Keratinocyte (primary cell): Measurements from ENCODE around the gene SLC7A11. TPM values are rescaled to one million over a fixed set of nuclear protein-coding genes. Genes with fewer than 3 reads are reported as not detected.

Experiments
- DNase-seq: peaks from one replicate; pipeline ENCODE4 v3.0.0-alpha.2; 2011; ENCODE audit warnings: low read depth, missing footprints, low spot score
- FAIRE-seq: peaks from 2 replicates; lab custom pipeline; 2011; peaks lifted over from hg19 to GRCh38; lab: Jason Lieb, UNC
- H2AFZ ChIP-seq: 2 replicates; pipeline ENCODE4 v1.6.0; 2012; ENCODE audit warnings: low read length, control low read depth, inconsistent platforms; ENCODE audit not compliant: control insufficient read depth
- H3K27ac ChIP-seq: 2 replicates; pipeline ENCODE4 v1.5.1; 2011; ENCODE audit warnings: low read length; ENCODE audit not compliant: control insufficient read depth, insufficient read depth
- H3K27me3 ChIP-seq: 3 replicates; pipeline ENCODE4 v1.6.0; 2011; ENCODE audit warnings: low read length; ENCODE audit not compliant: control insufficient read depth, insufficient read depth; ENCODE audit errors: extremely low read depth
- H3K36me3 ChIP-seq, 2 experiments: 2 replicates in 1 of 2; 3 replicates in 1 of 2; pipeline ENCODE4 v1.5.1; 2011; ENCODE audit warnings: low read length in 2 of 2, mild to moderate bottlenecking in 1 of 2; ENCODE audit not compliant: control insufficient read depth in 2 of 2, insufficient read depth in 2 of 2; ENCODE audit errors: extremely low read depth in 1 of 2
- H3K4me1 ChIP-seq: 3 replicates; pipeline ENCODE4 v1.5.1; 2011; ENCODE audit warnings: low read length; ENCODE audit not compliant: control insufficient read depth, insufficient read depth; ENCODE audit errors: extremely low read depth
- H3K4me2 ChIP-seq: 3 replicates; pipeline ENCODE4 v1.6.0; 2011; ENCODE audit warnings: low read depth, low read length; ENCODE audit not compliant: control insufficient read depth, insufficient read depth; ENCODE audit errors: extremely low read depth
- H3K4me3 ChIP-seq, 3 experiments: fragments of 200-600 bp in 1 of 3; sonication (generic) in 1 of 3; 2 replicates in 2 of 3; 3 replicates in 1 of 3; pipeline ENCODE4 v1.5.1; 2011 to 2016; ENCODE audit warnings: low read length in 3 of 3, mild to moderate bottlenecking in 3 of 3, control low read depth in 2 of 3, inconsistent platforms in 1 of 3, low read depth in 1 of 3, mixed read lengths in 1 of 3, mixed run types in 1 of 3, moderate library complexity in 1 of 3; ENCODE audit not compliant: control insufficient read depth in 2 of 3, insufficient read depth in 2 of 3; ENCODE audit errors: extremely low read depth in 1 of 3
- H3K79me2 ChIP-seq: 2 replicates; pipeline ENCODE4 v1.6.0; 2012; ENCODE audit warnings: low read length; ENCODE audit not compliant: control insufficient read depth, insufficient read depth
- H3K9ac ChIP-seq: 3 replicates; pipeline ENCODE4 v1.6.0; 2011; ENCODE audit warnings: low read length; ENCODE audit not compliant: control insufficient read depth, insufficient read depth; ENCODE audit errors: extremely low read depth
- H3K9me1 ChIP-seq: 3 replicates; pipeline ENCODE4 v1.6.0; 2011; ENCODE audit warnings: low read length; ENCODE audit not compliant: control insufficient read depth, insufficient read depth; ENCODE audit errors: extremely low read depth
- H3K9me3 ChIP-seq: 2 replicates; pipeline ENCODE4 v1.5.1; 2012; ENCODE audit warnings: low read depth, low read length; ENCODE audit not compliant: control insufficient read depth
- H4K20me1 ChIP-seq: 3 replicates; pipeline ENCODE4 v1.6.0; 2011; ENCODE audit warnings: low read length; ENCODE audit not compliant: control insufficient read depth, insufficient read depth; ENCODE audit errors: extremely low read depth
- EZH2 ChIP-seq: IDR thresholded peaks from one replicate; pipeline ENCODE4 v1.6.1; 2012; ENCODE audit warnings: inconsistent platforms, mild to moderate bottlenecking, low read length, moderate library complexity
- dilution Hi-C: fragments of 300-500 bp; cut with MboI; formaldehyde crosslinking; loops from one replicate; pipeline ENCODE4 v1.7.0; 2020; ENCODE audit warnings: low sequenced_read_pairs; ENCODE audit not compliant: extremely low pct_ligation_motif_present
- polyA plus RNA-seq, 5 experiments: library from polyadenylated mRNA; depleted of rRNA in 3 of 5; stranded (reverse) in 3 of 5; stranded (forward) in 1 of 5; unstranded in 1 of 5; fragments of >200 nt; gene quantifications; 1 replicate in 1 of 5; 2 replicates in 3 of 5; 3 replicates in 1 of 5; pipeline versions ENCODE4 v1.2.1 to v1.2.3, GENCODE V29; 2011 to 2012; ENCODE audit warnings: missing spikeins in 2 of 5, low read depth in 1 of 5, low replicate concordance in 1 of 5
- TF ChIP-seq, protein P1 (sequence below), 3 experiments: IDR thresholded peaks in 1 of 3; conservative IDR thresholded peaks in 1 of 3; optimal IDR thresholded peaks in 1 of 3; 2 replicates in 2 of 3; 3 replicates in 1 of 3; pipeline versions ENCODE3 to v1.5.1; 2011; ENCODE audit warnings: low read length in 3 of 3, mild to moderate bottlenecking in 3 of 3, moderate library complexity in 2 of 3, control low read depth in 1 of 3, inconsistent platforms in 1 of 3; ENCODE audit not compliant: insufficient read depth in 2 of 3; ENCODE audit errors: extremely low read depth in 1 of 3

SLC7A11 gene
- polyA plus RNA-seq, 1 donor (not counting 4 experiments of a cell fraction or from before 2014, with no cell fraction given), result 8.4 TPM

DNA sequence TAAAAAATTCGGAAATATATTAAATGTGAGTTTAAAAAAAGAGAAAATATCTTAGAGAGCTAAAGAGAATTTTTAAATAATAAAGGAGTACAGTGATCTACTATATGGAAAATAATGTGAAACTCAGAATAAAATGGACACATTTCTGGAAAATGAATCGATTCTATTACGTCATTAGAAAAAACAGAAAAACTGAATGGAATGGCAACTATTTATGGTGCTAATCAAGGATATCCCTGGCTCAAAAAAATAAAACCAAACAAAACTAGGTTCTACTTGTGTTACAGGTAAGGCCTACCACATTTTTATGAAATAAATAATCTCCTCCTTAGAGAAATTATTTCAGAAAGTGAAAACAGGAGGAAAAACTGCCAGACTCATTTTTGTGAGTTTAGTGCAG, 5.5 kb upstream of the SLC7A11 start:
- Histone ChIP-seq H3K9me1 (no peaks in the 10 kb centered on the region), H3K36me3 (no peaks in the 10 kb centered on the region), H4K20me1 (no peaks in the 10 kb centered on the region), H3K27me3 (no peaks in the 10 kb centered on the region), H3K79me2 (no peaks in the 10 kb centered on the region), H3K9me3 (no peaks in the 10 kb centered on the region), H3K4me1 (peaks cover 9% of the 10 kb centered on the region), H2AFZ (peak overlapping the region; percentile 41), H3K4me2 (no peak overlapping the region), H3K27ac (no peak overlapping the region), H3K9ac (no peak overlapping the region), H3K4me3 (no peak overlapping the region)
- DNase-seq (no peak), FAIRE-seq (no peak)
- no peak for TF ChIP-seq EZH2
- TF ChIP-seq, protein P1, sequence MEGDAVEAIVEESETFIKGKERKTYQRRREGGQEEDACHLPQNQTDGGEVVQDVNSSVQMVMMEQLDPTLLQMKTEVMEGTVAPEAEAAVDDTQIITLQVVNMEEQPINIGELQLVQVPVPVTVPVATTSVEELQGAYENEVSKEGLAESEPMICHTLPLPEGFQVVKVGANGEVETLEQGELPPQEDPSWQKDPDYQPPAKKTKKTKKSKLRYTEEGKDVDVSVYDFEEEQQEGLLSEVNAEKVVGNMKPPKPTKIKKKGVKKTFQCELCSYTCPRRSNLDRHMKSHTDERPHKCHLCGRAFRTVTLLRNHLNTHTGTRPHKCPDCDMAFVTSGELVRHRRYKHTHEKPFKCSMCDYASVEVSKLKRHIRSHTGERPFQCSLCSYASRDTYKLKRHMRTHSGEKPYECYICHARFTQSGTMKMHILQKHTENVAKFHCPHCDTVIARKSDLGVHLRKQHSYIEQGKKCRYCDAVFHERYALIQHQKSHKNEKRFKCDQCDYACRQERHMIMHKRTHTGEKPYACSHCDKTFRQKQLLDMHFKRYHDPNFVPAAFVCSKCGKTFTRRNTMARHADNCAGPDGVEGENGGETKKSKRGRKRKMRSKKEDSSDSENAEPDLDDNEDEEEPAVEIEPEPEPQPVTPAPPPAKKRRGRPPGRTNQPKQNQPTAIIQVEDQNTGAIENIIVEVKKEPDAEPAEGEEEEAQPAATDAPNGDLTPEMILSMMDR (optimal IDR thresholded peaks at IDR 0.05 in 1 of 3, IDR thresholded peaks at IDR 0.05 in 1 of 3, conservative IDR thresholded peaks at IDR 0.05 in 1 of 3; ENCODE audit: extremely low read depth in 1 of 3, insufficient read depth in 2 of 3, low read length in 3 of 3), result no peak
- dilution Hi-C loops, result no loop called here

DNA sequence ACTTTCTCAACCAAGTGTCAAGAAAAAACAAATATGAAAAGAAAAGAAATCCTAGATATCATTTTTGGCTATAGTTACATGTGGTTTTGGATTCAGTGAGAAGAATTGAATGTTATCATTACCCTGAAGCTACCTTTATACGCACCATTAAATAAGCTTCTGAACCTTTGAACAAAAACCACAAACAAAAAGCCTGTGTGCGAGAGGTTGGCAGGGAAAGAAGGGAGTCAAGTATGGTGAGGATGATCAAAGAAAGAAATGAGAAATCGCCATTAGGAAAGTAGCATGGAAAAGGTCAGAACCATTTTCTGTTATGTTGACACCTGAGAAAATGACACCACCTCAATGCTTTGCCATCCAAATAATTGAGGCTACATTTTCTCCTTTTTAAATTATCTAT, 1.2 kb upstream of the SLC7A11 start:
- Histone ChIP-seq H3K9me1 (no peaks in the 10 kb centered on the region), H3K27me3 (no peaks in the 10 kb centered on the region), H2AFZ (peak overlapping the region; percentile 73), H3K9ac (peak overlapping the region; percentile 83), H3K27ac (peak overlapping the region; percentile 93), H3K4me3 (no peak overlapping the region), H3K9me3 (no peaks in the 10 kb centered on the region), H3K36me3 (no peaks in the 10 kb centered on the region), H3K4me2 (peak overlapping the region; percentile 29), H4K20me1 (no peaks in the 10 kb centered on the region), H3K79me2 (peaks cover 20% of the 10 kb centered on the region), H3K4me1 (peaks cover 9% of the 10 kb centered on the region)
- DNase-seq (no peak), FAIRE-seq (peak; percentile 76)
- TF ChIP-seq, protein P1 (optimal IDR thresholded peaks at IDR 0.05 in 1 of 3, IDR thresholded peaks at IDR 0.05 in 1 of 3, conservative IDR thresholded peaks at IDR 0.05 in 1 of 3; ENCODE audit: extremely low read depth in 1 of 3, insufficient read depth in 2 of 3, low read length in 3 of 3), result no peak
- TF ChIP-seq EZH2, result no peak
- dilution Hi-C loops, result no loop called here
